ENCODE measurements around the gene RAP1GAP2. TPM values are rescaled to one million over a fixed set of nuclear protein-coding genes. Genes with fewer than 3 reads are reported as not detected.

Gene RAP1GAP2
- total and polyA plus RNA-seq, 11 donors, result 13.5 to 44.1 (median 34.3) TPM

DNA sequence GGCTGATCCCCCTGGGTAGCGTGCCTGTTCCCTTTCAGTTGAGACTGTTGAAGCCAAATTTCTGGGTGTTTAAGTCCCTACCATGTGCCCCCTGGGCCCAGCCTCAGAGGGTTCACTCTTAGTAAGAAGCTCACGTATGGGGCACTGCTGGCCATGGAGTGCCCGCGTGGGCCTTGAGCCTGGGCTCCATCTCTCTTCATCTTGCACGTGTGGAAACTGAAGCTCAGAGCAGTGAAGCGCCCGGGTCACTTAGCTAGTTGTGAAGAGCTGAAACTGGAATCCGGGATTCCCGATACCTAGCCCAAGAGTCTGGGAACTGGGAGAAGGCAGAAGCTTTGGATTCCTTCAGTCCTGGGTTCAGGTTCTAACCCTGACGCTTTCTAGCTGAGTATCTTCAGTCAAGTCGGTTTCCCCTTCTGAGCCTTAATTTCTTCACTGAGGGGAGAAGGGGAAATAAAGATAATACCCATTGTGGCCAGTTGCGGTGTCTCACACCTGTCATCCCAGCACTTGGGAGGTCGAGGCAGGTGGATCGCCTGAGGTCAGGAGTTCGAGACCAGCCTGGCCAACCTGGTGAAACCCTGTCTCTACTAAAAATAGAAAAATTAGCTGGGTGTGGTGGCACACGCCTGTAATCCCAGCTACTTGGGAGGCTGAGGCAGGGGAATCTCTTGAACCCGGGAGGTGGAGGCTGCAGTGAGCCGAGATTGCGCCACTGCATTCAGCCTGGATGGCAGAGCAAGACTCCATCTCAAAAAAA lies 163.3 kb downstream of the RAP1GAP2 start:
- no peak for ATAC-seq
- 93 to 95% (median 95%) methylated on average over 19 of the region's 19 CpGs for WGBS, 4 donors
- no peaks in the 10 kb centered on the region for H3K27me3 ChIP-seq

DNA sequence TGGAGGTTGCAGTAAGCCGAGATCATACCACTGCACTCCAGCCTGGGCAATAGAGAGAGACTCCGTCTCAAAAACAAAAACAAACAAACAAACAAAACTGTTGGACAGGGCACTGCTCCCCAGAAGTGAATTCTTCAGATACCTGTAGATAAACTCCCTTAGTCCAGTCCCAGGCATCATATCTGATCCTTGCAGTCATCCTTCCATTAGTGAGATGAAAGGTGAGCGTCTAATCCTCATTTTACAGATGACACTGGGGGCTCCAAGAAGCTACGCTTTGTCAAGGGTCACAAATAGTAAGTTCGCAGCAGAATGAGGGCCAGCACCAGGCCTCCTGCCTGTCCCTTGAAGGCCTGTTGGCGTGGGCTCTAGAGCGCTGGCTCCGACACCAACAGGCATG lies 165.2 kb downstream of the RAP1GAP2 start:
- WGBS, 4 donors, result 96 to 99% (median 98%) methylated on average over 8 of the region's 8 CpGs
- H3K27ac ChIP-seq, result no peak overlapping the region
- TF ChIP-seq POLR2A (IDR thresholded peaks at IDR 0.05), result no peak
- TF ChIP-seq, protein P1, sequence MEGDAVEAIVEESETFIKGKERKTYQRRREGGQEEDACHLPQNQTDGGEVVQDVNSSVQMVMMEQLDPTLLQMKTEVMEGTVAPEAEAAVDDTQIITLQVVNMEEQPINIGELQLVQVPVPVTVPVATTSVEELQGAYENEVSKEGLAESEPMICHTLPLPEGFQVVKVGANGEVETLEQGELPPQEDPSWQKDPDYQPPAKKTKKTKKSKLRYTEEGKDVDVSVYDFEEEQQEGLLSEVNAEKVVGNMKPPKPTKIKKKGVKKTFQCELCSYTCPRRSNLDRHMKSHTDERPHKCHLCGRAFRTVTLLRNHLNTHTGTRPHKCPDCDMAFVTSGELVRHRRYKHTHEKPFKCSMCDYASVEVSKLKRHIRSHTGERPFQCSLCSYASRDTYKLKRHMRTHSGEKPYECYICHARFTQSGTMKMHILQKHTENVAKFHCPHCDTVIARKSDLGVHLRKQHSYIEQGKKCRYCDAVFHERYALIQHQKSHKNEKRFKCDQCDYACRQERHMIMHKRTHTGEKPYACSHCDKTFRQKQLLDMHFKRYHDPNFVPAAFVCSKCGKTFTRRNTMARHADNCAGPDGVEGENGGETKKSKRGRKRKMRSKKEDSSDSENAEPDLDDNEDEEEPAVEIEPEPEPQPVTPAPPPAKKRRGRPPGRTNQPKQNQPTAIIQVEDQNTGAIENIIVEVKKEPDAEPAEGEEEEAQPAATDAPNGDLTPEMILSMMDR (IDR thresholded peaks at IDR 0.05), result no peak
- H3K36me3 ChIP-seq, result peaks cover 0 to 12% (median 0%) of the 10 kb centered on the region in 9 donors
- H3K4me3 ChIP-seq, result no peak overlapping the region
- intact Hi-C loops (cut with DNase I), result no loop called here
- H3K4me1 ChIP-seq, result peaks cover 0 to 19% (median 2%) of the 10 kb centered on the region in 12 donors
- no peaks in the 10 kb centered on the region for H3K27me3 ChIP-seq
- no peaks in the 10 kb centered on the region for H3K9me3 ChIP-seq
- ATAC-seq (no peak), DNase-seq (no peak)

More for the DNA sequence above, 163.3 kb downstream of the RAP1GAP2 start:
- H3K9me3 ChIP-seq, result no peaks in the 10 kb centered on the region
- H3K4me1 ChIP-seq, result peaks cover 0 to 17% (median 0%) of the 10 kb centered on the region in 12 donors
- H3K36me3 ChIP-seq, result no peaks in the 10 kb centered on the region
- no peak overlapping the region for H3K27ac ChIP-seq
- no peak for DNase-seq
- no peak for TF ChIP-seq POLR2A (IDR thresholded peaks at IDR 0.05)
- no peak overlapping the region for H3K4me3 ChIP-seq
- intact Hi-C loops (cut with DNase I), result no loop called here

DNA sequence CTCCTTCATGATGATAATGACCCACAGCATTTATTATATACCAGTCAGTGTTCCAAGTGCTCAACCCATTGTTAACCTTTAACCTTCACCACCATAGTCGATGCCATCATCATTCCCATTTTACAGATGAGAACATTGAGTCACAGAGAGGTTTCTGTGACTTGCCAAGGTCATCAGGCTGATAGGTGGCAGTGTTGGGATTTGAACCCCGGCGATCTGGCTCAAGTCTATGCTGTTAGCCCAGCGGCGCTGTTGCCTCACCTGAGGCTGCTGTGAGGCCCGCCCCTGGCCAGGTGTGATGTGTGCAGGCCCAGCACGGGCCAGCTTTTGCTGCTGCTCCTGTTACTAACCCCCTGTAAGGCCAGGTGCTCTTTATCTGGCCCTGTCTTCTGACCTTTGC lies 166.0 kb downstream of the RAP1GAP2 start:
- H3K9me3 ChIP-seq, result no peaks in the 10 kb centered on the region
- no peak overlapping the region for H3K4me3 ChIP-seq
- peaks cover 0 to 19% (median 3%) of the 10 kb centered on the region in 12 donors for H3K4me1 ChIP-seq
- 94 to 98% (median 94%) methylated on average over 7 of the region's 7 CpGs for WGBS, 4 donors
- H3K36me3 ChIP-seq, result peaks cover 0 to 12% (median 0%) of the 10 kb centered on the region in 9 donors
- no peak for TF ChIP-seq POLR2A (IDR thresholded peaks at IDR 0.05)
- TF ChIP-seq, protein P1 (IDR thresholded peaks at IDR 0.05), result no peak
- intact Hi-C loops (cut with DNase I), result no loop called here
- H3K27me3 ChIP-seq, result no peaks in the 10 kb centered on the region
- no peak overlapping the region for H3K27ac ChIP-seq
- ATAC-seq (no peak), DNase-seq (no peak)

DNA sequence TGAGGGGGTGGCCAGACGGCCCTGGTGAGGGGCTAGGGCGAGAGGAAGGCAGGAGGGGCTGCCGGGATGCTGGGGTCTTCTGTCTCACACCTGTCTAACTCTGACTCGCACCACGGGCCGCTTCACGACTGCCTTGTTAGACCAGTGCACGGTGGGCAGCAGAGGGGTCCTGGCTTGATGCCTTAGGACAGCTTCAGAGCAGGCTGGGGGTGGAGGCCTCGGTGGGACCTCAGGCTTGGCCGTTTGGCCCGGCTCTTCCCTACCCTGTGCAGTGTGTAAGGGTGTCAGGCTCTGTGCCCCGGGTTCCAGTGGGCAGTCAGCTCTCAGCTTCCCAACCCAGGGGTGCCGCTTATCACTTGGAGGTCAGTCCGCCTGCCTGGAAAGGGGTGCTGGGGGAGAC lies 166.5 kb downstream of the RAP1GAP2 start:
- 79 to 95% (median 91%) methylated on average over 7 to 14 of the region's 14 CpGs for WGBS, 4 donors
- no peak for TF ChIP-seq POLR2A (IDR thresholded peaks at IDR 0.05)
- TF ChIP-seq, protein P1 (IDR thresholded peaks at IDR 0.05), result no peak
- Histone ChIP-seq H3K36me3 (peaks cover 0 to 12% (median 0%) of the 10 kb centered on the region in 9 donors), H3K4me3 (no peak overlapping the region), H3K9me3 (no peaks in the 10 kb centered on the region), H3K4me1 (peaks cover 0 to 21% (median 6%) of the 10 kb centered on the region in 12 donors), H3K27me3 (no peaks in the 10 kb centered on the region), H3K27ac (no peak overlapping the region)
- intact Hi-C loops (cut with DNase I), result no loop called here
- DNase-seq (no peak), ATAC-seq (no peak)

All from heart left ventricle (tissue), 16 donors.